ENCODE measurements around the gene XPR1.

DNA sequence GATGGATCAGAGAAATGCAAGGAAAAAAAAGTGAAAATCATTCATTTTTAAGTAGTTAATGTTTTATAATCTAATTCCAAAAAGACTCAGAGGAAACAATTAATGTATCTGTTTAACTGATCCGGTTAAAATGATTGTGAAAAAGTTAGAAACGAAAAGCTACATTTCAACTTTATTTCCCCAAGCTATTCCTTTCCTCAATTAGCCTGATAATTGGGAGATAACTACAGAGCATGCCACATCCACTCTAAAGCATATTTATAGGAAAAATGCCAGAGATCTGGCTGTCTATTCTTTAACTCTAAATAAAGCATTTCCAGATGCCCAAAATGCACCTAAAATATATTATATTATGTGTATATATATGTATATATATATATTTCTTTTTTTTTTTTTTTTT, 35.9 kb upstream of the XPR1 start:
- TF ChIP-seq, protein P1, sequence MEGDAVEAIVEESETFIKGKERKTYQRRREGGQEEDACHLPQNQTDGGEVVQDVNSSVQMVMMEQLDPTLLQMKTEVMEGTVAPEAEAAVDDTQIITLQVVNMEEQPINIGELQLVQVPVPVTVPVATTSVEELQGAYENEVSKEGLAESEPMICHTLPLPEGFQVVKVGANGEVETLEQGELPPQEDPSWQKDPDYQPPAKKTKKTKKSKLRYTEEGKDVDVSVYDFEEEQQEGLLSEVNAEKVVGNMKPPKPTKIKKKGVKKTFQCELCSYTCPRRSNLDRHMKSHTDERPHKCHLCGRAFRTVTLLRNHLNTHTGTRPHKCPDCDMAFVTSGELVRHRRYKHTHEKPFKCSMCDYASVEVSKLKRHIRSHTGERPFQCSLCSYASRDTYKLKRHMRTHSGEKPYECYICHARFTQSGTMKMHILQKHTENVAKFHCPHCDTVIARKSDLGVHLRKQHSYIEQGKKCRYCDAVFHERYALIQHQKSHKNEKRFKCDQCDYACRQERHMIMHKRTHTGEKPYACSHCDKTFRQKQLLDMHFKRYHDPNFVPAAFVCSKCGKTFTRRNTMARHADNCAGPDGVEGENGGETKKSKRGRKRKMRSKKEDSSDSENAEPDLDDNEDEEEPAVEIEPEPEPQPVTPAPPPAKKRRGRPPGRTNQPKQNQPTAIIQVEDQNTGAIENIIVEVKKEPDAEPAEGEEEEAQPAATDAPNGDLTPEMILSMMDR (IDR thresholded peaks at IDR 0.05), result no peak
- TF ChIP-seq EZH2 (IDR thresholded peaks at IDR 0.05; ENCODE audit: borderline replicate concordance, insufficient read depth, low read depth, low read length, poor library complexity, severe bottlenecking), result no peak

Data from B cell (primary cell).